ENCODE data around the gene BCL2L2. TPM values are rescaled to one million over a fixed set of nuclear protein-coding genes. Genes with fewer than 3 reads are reported as not detected.
"Not testable (repeated sequence)": the region's sequence is repeated elsewhere in the genome, so short reads cannot be mapped to it uniquely, and the experiment has no call there.

The BCL2L2 gene
- total and polyA plus RNA-seq, 2 donors (not counting 1 experiment from before 2014, with no cell fraction given) = 5.4 to 17.8 TPM

DNA sequence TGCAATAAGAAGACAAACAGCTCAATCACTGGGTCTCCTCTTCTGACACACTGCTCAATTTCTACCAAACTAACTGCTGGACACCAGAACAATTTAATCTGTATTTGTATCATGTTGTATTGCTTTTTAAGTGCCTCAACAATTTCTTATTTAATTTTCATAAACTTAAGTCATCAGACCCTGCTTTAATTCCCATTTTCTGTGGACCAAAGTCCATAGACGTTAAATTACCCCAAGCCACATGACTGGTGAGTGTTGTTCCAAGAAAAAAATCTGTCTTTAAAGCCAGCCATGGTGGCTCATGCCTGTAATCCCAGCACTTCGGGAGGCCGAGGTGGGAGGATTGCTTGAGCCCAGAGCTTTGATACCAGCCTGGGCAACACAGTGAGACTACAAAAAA lies 29.4 kb upstream of the BCL2L2 start:
- H3K4me3 ChIP-seq (ENCODE audit: control extremely low read depth in 1 of 5, extremely low read depth in 1 of 5, insufficient read depth in 1 of 5, low read depth in 2 of 5, low read length in 4 of 5) = no peak overlapping the region
- intact Hi-C loops (cut with micrococcal nuclease) = no loop called here
- no peaks in the 10 kb centered on the region for H3K9me3 ChIP-seq (ENCODE audit: control extremely low read depth in 1 of 3, control insufficient read depth in 2 of 3, insufficient read depth in 1 of 3, low read length in 2 of 3)
- H3K4me2 ChIP-seq (replicated peaks; ENCODE audit: low read depth, low read length, poor library complexity, severe bottlenecking) = no peak overlapping the region
- H2AFZ ChIP-seq (ENCODE audit: insufficient read depth, low read depth, low read length, poor library complexity, severe bottlenecking) = no peak overlapping the region
- H3K27ac ChIP-seq (ENCODE audit: low read length in 2 of 2) = no peak overlapping the region
- H4K20me1 ChIP-seq (ENCODE audit: control insufficient read depth, insufficient read depth, low read length, poor library complexity, severe bottlenecking) = peaks cover 4% of the 10 kb centered on the region
- H3K27ac Mint-ChIP-seq = no peak overlapping the region
- H3K9me3 Mint-ChIP-seq (ENCODE audit: insufficient read depth) = no peaks in the 10 kb centered on the region
- H3K36me3 ChIP-seq (replicated peaks in 1 of 2; ENCODE audit: control extremely low read depth in 1 of 2, control insufficient read depth in 1 of 2, extremely low read depth in 1 of 2, insufficient read depth in 2 of 2, low read length in 1 of 2) = peaks cover 0 to 9% of the 10 kb centered on the region in 2 experiments
- CTCF ChIA-PET = interaction anchor here (1.0 to 3.3 kb wide), 4 partner anchors 16 to 103 kb away, joined by 3 to 10 read pairs (median 6); no protein-coding TSS in a partner anchor
- peaks cover 13% of the 10 kb centered on the region for H3K79me2 ChIP-seq (ENCODE audit: control insufficient read depth, insufficient read depth, low read length)
- no peak overlapping the region for H3K9ac ChIP-seq (ENCODE audit: low read length)
- no peak for ATAC-seq (ENCODE audit: low read depth)
- POLR2A ChIA-PET = no interaction called here
- peaks cover 2% of the 10 kb centered on the region for H3K4me1 Mint-ChIP-seq
- H3K4me3 Mint-ChIP-seq = no peak overlapping the region
- H3K4me1 ChIP-seq (ENCODE audit: control insufficient read depth in 2 of 2, insufficient read depth in 2 of 2, low read length in 2 of 2) = no peaks in the 10 kb centered on the region
- TF ChIP-seq EZH2 (IDR thresholded peaks at IDR 0.05; ENCODE audit: borderline replicate concordance, insufficient read depth, low read depth, low read length, poor library complexity, severe bottlenecking) (no peak), CTCF (IDR thresholded peaks at IDR 0.05) (no peak)
- H3K27me3 ChIP-seq (replicated peaks in 1 of 4; ENCODE audit: control extremely low read depth in 1 of 4, control insufficient read depth in 3 of 4, insufficient read depth in 4 of 4, low read length in 3 of 4) = no peaks in the 10 kb centered on the region
- no peak for DNase-seq
- WGBS (ENCODE audit: insufficient coverage) = 94% methylated on average over 3 of the region's 3 CpGs
- H3K27me3 Mint-ChIP-seq = no peaks in the 10 kb centered on the region

DNA sequence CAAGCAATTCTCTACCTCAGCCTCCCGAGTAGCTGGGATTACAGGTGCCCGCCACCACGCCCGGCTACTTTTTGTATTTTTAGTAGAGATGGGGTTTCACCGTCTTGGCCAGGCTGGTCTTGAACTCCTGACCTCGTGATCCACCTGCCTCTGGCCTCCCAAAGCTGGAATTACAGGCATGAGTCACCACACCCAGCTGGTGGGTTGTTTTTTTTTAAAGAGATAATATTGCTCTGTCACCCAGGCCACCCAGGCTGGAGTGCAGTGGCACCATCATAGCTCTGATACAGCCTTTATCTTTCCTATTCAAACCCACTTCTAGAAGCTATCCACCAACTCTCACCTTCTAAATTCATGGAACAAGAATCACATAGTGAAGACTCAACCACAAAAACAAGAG lies 28.7 kb upstream of the BCL2L2 start:
- H3K9ac ChIP-seq (ENCODE audit: low read length); H3K4me3 ChIP-seq (ENCODE audit: control extremely low read depth in 1 of 5, extremely low read depth in 1 of 5, insufficient read depth in 1 of 5, low read depth in 2 of 5, low read length in 4 of 5); H2AFZ ChIP-seq (ENCODE audit: insufficient read depth, low read depth, low read length, poor library complexity, severe bottlenecking); ATAC-seq (ENCODE audit: low read depth); H3K27me3 ChIP-seq (replicated peaks in 1 of 4; ENCODE audit: control extremely low read depth in 1 of 4, control insufficient read depth in 3 of 4, insufficient read depth in 4 of 4, low read length in 3 of 4); H3K4me2 ChIP-seq (replicated peaks; ENCODE audit: low read depth, low read length, poor library complexity, severe bottlenecking); H3K9me3 ChIP-seq (ENCODE audit: control extremely low read depth in 1 of 3, control insufficient read depth in 2 of 3, insufficient read depth in 1 of 3, low read length in 2 of 3); H3K4me1 Mint-ChIP-seq; H4K20me1 ChIP-seq (ENCODE audit: control insufficient read depth, insufficient read depth, low read length, poor library complexity, severe bottlenecking); H3K4me1 ChIP-seq (ENCODE audit: control insufficient read depth in 2 of 2, insufficient read depth in 2 of 2, low read length in 2 of 2); H3K27ac Mint-ChIP-seq; DNase-seq; H3K27ac ChIP-seq (ENCODE audit: low read length in 2 of 2); H3K36me3 ChIP-seq (replicated peaks in 1 of 2; ENCODE audit: control extremely low read depth in 1 of 2, control insufficient read depth in 1 of 2, extremely low read depth in 1 of 2, insufficient read depth in 2 of 2, low read length in 1 of 2); H3K27me3 Mint-ChIP-seq; H3K4me3 Mint-ChIP-seq; POLR2A ChIA-PET; intact Hi-C loops (cut with micrococcal nuclease); H3K9me3 Mint-ChIP-seq (ENCODE audit: insufficient read depth): not testable (repeated sequence)
- WGBS (ENCODE audit: insufficient coverage) = 100% methylated on average over 1 of the region's 6 CpGs
- CTCF ChIA-PET = interaction anchor here (0.7 to 3.3 kb wide), 4 partner anchors 14 to 353 kb away, joined by 3 to 10 read pairs (median 6); no protein-coding TSS in a partner anchor
- H3K79me2 ChIP-seq (ENCODE audit: control insufficient read depth, insufficient read depth, low read length) = peaks cover 13% of the 10 kb centered on the region

Measured in B cell (primary cell).